Upper lobe of left lung (tissue), 4 donors: ENCODE measurements around the gene CYP19A1.

Source experiments
- EP300 ChIP-seq, 4 donors: sonication (generic); formaldehyde crosslinking; IDR thresholded peaks; one replicate each; pipeline ENCODE4 v1.5.1; 2017; ENCODE audit warnings: antibody characterized with exemption in 4 of 4, control low read depth in 2 of 4
- POLR2A ChIP-seq, 4 donors: fragments of 450-650 bp; IDR thresholded peaks; one replicate each; pipeline ENCODE4 v1.5.1; 2016 to 2017; ENCODE audit warnings: antibody characterized with exemption in 4 of 4, mild to moderate bottlenecking in 2 of 4
- POLR2AphosphoS5 ChIP-seq, 2 donors: sonication (generic); formaldehyde crosslinking; IDR thresholded peaks; one replicate each; pipeline ENCODE4 v1.5.1; 2017; ENCODE audit warnings: antibody characterized with exemption in 2 of 2
- TF ChIP-seq, protein P1 (sequence below), 6 experiments: fragments of 450-650 bp in 4 of 6; fragments of 200-600 bp in 2 of 6; sonication (generic) in 2 of 6; IDR thresholded peaks; one replicate each; pipeline ENCODE4 v1.5.1; 2016 to 2019; ENCODE audit warnings: antibody characterized with exemption in 6 of 6

DNA sequence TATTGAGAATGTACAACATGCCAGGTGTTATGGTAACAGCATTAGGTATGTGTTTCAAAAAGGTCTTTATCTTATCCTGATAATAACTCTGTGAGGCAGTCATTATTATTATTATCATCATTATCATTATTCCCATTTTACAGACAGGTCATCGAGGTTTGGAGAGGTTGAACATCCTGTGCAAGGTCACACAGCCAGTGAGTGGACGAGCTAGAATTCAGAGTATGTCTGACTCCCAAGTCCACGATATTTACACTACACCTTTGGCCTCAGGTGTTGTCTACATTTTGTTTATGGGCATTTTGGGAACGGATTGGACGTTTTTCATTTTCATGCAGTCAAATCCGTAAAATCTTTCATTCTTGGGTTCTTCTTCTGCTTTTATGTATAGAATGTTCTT lies 27.0 kb upstream of the CYP19A1 start:
- TF ChIP-seq, protein P1, sequence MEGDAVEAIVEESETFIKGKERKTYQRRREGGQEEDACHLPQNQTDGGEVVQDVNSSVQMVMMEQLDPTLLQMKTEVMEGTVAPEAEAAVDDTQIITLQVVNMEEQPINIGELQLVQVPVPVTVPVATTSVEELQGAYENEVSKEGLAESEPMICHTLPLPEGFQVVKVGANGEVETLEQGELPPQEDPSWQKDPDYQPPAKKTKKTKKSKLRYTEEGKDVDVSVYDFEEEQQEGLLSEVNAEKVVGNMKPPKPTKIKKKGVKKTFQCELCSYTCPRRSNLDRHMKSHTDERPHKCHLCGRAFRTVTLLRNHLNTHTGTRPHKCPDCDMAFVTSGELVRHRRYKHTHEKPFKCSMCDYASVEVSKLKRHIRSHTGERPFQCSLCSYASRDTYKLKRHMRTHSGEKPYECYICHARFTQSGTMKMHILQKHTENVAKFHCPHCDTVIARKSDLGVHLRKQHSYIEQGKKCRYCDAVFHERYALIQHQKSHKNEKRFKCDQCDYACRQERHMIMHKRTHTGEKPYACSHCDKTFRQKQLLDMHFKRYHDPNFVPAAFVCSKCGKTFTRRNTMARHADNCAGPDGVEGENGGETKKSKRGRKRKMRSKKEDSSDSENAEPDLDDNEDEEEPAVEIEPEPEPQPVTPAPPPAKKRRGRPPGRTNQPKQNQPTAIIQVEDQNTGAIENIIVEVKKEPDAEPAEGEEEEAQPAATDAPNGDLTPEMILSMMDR (IDR thresholded peaks at IDR 0.05) = no peak
- TF ChIP-seq EP300 (IDR thresholded peaks at IDR 0.05) = no peak
- no peak for TF ChIP-seq POLR2AphosphoS5 (IDR thresholded peaks at IDR 0.05)
- no peak for TF ChIP-seq POLR2A (IDR thresholded peaks at IDR 0.05)
